GM13976 (cell line): ENCODE measurements around the gene HOXD12.

ENCODE experiments used
- DNase-seq: peaks from one replicate; pipeline ENCODE4 v3.0.0; 2012; ENCODE audit warnings: low spot score
- CTCF ChIP-seq: IDR thresholded peaks from 2 replicates; pipeline ENCODE4 v1.5.1; 2012; ENCODE audit warnings: borderline replicate concordance, mild to moderate bottlenecking; ENCODE audit not compliant: insufficient read depth; ENCODE audit errors: extremely low read depth, missing control alignments, control extremely low read depth
- in situ Hi-C: fragments of 300-500 bp; cut with MboI; formaldehyde crosslinking; loops from one replicate; pipeline ENCODE4 v1.12.0; 2022; ENCODE audit warnings: low sequenced_read_pairs, mixed read lengths, inconsistent platforms; ENCODE audit not compliant: unreplicated experiment

Gene HOXD12

GRCh38 chr2:176094349-176094748, 5.2 kb upstream of the HOXD12 start:
- no peak for DNase-seq
- in situ Hi-C loops, result loop anchor here (25.0 kb wide), 1 partner anchor 732 kb away; no protein-coding TSS in a partner anchor
- no peak for TF ChIP-seq CTCF

DNA sequence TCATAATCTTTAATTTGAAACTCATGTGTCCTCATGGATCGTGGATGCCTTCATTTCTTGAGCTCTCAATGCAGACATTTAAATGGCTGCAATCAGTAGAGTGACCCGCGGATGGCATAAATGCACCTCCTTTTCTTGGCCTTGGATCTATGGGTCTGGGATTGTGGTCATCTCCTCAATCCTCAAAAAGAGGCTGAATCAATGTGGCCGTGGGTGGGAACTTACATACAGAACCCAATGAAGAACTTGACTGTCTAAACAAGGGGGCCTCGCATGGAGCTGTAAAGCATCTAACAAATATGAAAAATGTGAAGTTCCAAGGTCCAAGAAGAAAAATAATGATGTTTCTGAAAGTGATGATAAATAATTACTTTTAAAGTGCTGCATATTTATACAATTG, 4.2 kb upstream of the HOXD12 start:
- in situ Hi-C loops, result loop anchor here (25.0 kb wide), 1 partner anchor 733 kb away; no protein-coding TSS in a partner anchor
- DNase-seq, result no peak
- TF ChIP-seq CTCF, result no peak

GRCh38 chr2:176096243-176096985, 3.2 kb upstream of the HOXD12 start:
- no peak for TF ChIP-seq CTCF
- in situ Hi-C loops, result loop anchor here (25.0 kb wide), 1 partner anchor 734 kb away; no protein-coding TSS in a partner anchor
- DNase-seq, result no peak

- peak; percentile 89 for TF ChIP-seq CTCF
- DNase-seq, result peak; percentile 85
- in situ Hi-C loops, result loop anchor here (25.0 kb wide), 1 partner anchor 735 kb away; no protein-coding TSS in a partner anchor
Measured at GRCh38 chr2:176096986-176097819, 2.4 kb upstream of the HOXD12 start.

GRCh38 chr2:176097820-176098365, 1.7 kb upstream of the HOXD12 start:
- in situ Hi-C loops, result loop anchor here (25.0 kb wide), 1 partner anchor 736 kb away; no protein-coding TSS in a partner anchor
- no peak for DNase-seq
- no peak for TF ChIP-seq CTCF

- in situ Hi-C loops, result loop anchor here (25.0 kb wide), 1 partner anchor 736 kb away; no protein-coding TSS in a partner anchor
- DNase-seq, result no peak
- no peak for TF ChIP-seq CTCF
Measured at GRCh38 chr2:176098366-176099158, 1.0 kb upstream of the HOXD12 start.
